Ammon's horn (tissue), 1 donor: ENCODE measurements around the gene CIAO2B.
A peak's percentile ranks its signal among the peaks of the same experiment; 100 is the strongest.
"Not testable (repeated sequence)": the region's sequence is repeated elsewhere in the genome, so short reads cannot be mapped to it uniquely, and the experiment has no call there.

ENCODE experiments used
- DNase-seq: peaks from one replicate; pipeline ENCODE4 v3.0.0-alpha.2; 2016; ENCODE audit warnings: low spot score

CIAO2B gene

GRCh38 chr16:66936889-66937554 lies 2.8 kb upstream of the CIAO2B start:
- no peak for DNase-seq

GRCh38 chr16:66936462-66936861 lies 2.3 kb upstream of the CIAO2B start:
- no peak for DNase-seq

DNA sequence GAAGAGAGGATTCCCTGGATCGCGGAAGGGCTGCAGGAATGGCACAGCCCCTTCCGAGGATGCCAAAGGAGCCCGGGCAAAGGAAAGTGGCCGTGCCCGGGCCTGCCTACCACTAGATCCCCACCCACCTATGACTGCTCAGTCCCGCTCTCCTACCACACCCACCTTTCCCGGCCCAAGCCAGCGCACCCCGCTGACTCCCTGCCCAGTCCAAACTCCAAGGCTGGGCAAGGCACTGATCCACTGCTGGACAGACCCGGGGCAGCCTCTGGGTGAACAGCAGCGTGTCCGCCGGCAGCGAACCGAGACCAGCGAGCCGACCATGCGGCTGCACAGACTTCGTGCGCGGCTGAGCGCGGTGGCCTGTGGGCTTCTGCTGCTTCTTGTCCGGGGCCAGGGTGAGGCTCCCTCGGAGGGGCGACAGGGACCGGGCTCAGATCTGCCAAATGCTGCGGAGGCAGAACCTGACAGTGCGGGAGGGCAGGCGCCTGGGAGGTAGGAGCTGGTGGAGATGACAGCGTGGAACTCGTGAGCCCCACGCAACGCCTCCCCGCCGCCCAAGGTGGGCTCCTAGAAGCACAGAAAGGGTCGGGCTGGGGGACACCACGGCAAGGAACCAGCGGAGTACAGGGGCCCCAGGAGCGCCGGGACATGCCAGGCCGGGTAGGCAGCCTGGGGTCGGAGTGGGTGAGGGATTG lies 1.3 kb upstream of the CIAO2B start, which contains the start of gene CES2:
TSS of gene CES2 (plus strand) at position 203 of the 698 bp plus-strand sequence. CDS start at position 323, 120 bp downstream.
- no peak for DNase-seq

- DNase-seq = not testable (repeated sequence)
Observed at GRCh38 chr16:66934839-66935313, 674 bp upstream of the CIAO2B start.

DNA sequence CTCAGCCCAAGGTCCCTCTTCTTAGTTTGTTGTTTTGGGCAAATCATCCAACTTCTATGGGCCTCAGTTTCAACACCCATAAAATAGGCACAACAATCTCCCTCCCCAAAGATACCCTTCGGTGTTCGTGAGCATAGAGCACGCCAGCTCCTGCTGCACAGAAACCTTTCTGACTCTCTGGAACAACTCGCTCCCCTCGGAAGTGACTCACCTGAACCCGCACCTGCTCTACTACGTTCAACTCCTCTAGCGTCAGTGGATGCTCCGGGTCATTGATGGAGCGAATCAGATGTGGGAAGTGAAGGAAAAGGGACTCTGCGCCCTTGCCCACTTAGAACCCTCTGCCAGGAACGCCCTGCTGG lies 445 bp downstream of the CIAO2B start:
- DNase-seq = no peak

DNA sequence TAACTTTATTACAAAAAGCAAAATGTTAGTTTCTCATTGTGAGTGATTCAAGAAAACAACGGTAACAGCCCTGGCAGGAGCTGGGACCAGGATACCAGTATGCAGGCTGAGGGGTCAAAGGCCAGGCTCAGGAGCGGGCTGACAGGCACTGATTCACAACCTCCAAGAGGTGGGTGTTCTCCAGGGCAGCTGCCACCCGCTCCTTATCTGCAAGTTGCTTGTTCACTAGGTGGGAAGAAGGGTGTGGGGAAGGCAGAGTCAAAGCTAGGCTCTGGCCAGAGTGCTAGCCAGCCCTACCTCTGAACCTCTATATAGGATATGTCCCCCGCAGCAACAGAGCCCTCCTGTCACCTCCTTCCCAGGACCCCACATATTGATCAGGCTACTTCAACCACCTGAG lies 2.1 kb downstream of the CIAO2B start:
- DNase-seq = no peak

DNA sequence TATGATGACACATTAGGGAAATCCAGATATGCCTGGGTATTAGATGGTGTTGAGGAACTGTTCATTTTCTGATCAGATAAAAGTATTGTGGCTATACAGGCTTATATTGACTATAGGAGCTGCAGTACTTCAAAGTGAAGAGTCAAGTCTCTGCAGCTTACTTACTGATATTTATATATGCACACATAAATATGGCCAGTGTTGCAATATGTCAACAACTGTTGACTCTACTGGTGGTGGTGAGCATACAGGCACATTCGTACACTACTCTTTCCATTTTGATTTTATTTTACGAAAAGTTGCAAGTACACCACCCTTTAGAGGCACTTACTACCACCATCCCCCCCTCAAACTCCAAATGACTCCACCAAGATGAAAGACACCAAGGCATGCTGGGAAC lies 2.5 kb downstream of the CIAO2B start:
- DNase-seq = no peak

DNA sequence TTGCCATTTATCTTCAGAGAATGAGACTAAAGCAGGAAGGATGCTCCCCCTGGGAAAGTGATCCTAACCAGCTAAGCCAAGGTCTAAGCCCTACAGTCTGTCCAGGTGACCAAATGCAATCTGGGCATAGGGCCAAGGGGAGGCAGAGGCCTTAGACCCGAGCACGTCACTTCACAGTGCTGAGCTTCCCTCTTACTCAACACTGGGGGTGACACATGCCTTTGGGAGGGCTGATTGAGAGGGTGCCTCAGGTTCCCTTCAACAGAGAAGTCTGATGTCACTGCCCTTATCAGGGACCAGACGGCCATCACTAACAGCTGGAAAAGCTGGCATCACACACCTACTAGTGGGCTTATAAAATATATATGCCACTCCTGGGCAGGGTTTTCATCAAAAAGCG lies 4.0 kb downstream of the CIAO2B start:
- DNase-seq = no peak

DNA sequence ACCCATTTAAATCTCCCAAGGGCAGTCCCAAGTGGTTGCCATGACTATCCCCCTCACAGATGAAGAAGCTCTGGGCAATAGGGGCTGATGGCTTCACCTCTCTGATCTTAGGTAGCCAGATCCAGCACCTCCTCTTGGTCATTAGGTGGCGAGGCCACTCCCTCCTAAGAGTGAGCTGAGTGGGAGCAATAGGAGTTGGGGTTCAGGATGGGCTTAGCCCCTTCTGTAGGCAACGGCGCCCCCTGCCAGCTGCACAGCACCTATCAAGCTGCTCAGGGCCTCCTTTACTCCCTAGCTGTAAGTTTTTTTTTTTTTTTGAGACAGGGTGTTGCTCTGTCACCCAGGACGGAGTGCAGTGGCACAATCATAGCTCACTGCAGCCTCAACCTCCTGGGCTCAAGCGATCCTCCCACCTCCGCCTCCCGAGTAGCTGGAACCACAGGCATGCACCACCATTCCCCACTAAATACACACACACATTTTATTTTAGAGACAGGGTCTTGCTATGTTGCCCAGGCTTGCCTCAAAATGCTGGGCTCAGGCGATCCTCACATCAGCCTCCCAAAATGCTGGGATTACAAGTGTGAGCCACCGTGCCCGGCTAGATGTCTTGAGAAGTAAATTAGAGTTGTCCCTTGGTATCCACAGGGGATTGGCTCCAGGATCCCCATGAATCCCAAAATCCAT lies 5.4 kb downstream of the CIAO2B start:
- DNase-seq = no peak

- no peak for DNase-seq
Observed at GRCh38 chr16:66927918-66928649, 6.1 kb downstream of the CIAO2B start.

DNA sequence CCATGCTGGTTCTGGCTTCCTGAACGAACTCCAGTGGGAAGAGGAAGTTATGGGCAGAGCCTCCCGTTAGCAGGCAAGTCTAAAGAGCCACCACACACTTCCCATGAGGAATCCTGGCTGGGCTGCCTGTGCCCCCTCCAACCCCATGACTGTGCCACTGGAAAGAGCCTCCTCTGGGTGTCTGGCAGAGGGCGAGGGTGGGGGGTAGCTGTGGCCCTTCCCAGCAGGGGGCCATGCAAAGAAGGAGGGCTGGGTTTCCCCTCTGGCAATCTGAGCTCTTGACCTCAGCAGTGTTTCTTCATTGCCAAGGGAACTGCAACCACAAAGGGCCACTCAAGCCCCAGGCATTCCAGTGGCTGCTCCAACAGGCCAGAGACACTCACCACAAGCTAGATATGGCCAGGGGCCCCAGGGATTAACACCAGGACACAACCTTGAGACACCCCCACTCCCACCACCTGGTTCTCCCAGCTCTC lies 7.2 kb downstream of the CIAO2B start:
- no peak for DNase-seq

DNA sequence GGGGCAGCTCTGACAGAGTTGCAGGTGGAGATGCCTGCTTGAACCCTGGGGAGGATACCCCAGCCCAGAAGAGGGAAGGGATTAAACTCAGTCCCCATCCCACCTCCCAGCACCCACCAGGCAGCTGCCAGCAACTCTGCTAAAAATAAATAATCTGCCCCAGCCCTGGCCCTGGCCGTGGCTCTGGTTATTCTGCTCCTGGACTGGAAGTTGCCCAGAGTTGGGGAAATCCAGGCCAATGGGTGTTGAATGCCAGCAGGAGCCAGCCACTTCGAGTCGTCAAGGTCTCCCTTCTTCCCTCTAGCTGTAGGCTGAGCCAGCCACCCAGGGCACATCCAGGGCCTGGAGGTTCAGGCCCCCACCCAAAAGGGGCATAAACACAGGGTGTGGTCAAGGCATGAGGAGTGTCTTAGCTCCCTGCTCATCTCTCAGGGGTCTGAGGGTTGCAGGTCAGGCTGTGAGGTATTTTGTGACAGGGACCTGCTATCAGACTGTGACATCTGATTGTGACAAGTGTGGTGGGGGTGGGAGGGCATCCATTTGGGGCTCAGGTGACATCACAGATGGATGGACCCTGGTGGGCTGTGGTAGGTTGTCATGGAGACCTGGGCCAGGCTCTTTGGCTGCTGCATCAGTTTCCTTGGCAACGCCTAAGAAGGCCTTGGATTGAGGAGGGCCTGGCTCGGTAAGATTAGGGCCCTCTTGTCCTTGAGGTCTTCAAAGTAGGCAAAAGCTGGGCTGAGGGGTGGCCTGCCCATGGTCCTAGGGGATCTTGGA lies 7.8 kb downstream of the CIAO2B start:
- DNase-seq = peak; percentile 55

DNA sequence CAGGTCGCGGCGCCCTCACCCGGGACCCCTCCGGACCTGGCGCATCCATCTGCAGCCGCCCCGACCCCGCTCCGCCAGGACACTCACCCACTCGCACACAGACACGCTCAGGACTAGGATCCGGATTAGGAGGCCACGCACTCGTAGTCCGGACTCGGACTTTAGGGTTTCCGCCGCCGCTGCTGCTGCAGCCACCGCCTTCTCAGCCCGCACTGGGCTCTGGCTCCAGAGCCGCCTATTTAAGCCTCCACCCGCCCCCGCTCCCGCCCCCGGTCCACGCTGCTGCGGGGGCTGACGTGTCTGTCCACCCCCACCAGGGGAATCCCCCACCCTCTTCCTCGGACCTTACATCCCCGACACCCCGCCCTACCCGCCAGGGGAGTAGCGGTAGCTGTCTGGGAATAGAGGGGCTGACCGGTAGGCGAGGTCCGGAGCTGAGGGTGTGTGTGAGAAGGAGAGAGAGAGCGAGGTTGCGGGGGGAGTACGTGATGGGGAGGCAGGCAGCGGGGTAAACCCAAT lies 8.8 kb downstream of the CIAO2B start, which contains the start of gene RRAD:
TSS of gene RRAD (minus strand) at position 214 of the 519 bp plus-strand sequence. CDS start 356 bp downstream, outside the sequence.
- no peak for DNase-seq

GRCh38 chr16:66924527-66925321 lies 9.5 kb downstream of the CIAO2B start:
- no peak for DNase-seq

DNA sequence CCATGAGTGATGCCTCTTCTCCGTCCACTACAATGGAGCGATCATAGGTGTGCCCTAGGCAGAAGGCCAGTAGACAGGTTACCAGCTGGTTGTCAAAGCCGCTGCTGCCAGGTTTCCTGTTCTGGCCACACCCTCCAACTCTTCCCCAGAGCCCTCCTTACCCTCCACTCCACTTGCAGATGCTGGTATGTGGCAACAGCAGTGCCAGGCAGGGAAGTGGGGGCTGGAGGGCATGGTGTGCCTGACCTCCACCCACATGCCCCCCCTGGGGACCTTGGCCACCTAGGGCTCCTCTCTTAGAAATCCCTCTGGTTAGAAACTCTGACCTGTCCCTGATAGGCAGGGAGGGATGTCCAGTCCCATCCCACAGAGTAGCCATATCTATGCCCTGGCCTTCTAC lies 10.3 kb downstream of the CIAO2B start:
- DNase-seq = no peak

GRCh38 chr16:66923247-66923731 lies 10.9 kb downstream of the CIAO2B start:
- DNase-seq = peak; percentile 40

DNA sequence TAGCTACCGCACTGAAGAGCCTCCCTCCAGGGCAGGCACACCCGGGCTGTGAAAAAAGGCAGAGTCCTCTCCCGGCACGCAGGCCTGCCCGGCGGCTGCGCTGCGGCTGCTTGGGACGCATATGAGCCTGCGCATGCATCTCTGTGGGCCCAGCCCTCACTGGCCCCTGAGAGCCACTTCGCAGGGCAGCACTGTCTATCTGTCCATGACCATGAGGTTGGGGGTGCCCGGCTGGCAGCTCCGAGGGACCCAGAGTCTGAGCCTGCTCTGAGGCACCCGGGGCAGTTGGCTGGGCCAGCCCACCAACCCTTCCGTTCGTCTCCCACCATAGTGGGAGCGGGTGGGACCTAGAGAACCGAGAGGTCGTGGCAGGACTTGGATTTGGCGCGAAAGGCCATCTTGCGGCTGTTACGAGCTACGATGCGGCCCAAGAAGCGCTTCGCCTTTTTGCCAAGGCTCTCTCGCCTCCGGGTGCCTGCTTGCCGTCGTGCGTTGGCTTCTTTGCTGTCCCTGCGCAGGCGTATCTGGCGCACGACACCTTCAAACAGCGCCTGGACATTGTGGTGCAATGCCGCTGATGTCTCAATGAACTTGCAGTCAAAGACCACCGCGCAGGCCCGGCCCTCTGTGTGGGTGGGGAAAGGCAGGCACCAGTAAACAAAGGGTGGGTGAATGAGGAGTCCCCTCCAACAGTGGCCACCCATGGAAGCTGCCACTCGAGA lies 12.3 kb downstream of the CIAO2B start:
- no peak for DNase-seq

- DNase-seq = no peak
Observed at GRCh38 chr16:66920924-66921680, 13.1 kb downstream of the CIAO2B start.

DNA sequence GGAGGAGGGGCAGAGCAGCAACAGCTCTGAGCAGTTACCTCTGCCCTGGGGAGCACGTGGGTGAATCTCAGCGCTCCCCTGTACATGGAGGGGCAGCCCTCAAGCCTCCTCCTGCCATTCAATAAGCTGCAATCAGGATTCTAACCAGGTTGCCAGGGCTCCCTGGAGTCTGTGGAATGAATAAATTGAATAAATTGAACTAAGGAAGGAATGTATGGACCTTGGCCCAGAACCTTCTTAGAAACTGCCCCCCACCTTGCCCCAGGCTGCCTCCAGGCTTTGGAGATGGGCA lies 14.0 kb downstream of the CIAO2B start:
- no peak for DNase-seq
